ENCODE data around the gene SCMH1. TPM values are rescaled to one million over a fixed set of nuclear protein-coding genes. Genes with fewer than 3 reads are reported as not detected.
"Not testable (repeated sequence)": the region's sequence is repeated elsewhere in the genome, so short reads cannot be mapped to it uniquely, and the experiment has no call there.

Gene SCMH1
- total RNA-seq, 1 donor from 2014 or later: 21.2 TPM

- intact Hi-C loops (cut with micrococcal nuclease): not testable (repeated sequence)
Measured at GRCh38 chr1:41251120-41251519, 9.0 kb upstream of the SCMH1 start.

- intact Hi-C loops (cut with micrococcal nuclease): no loop called here
Measured at GRCh38 chr1:41249319-41249718, 7.2 kb upstream of the SCMH1 start.

GRCh38 chr1:41246568-41246967 lies 4.5 kb upstream of the SCMH1 start:
- intact Hi-C loops (cut with micrococcal nuclease): no loop called here

DNA sequence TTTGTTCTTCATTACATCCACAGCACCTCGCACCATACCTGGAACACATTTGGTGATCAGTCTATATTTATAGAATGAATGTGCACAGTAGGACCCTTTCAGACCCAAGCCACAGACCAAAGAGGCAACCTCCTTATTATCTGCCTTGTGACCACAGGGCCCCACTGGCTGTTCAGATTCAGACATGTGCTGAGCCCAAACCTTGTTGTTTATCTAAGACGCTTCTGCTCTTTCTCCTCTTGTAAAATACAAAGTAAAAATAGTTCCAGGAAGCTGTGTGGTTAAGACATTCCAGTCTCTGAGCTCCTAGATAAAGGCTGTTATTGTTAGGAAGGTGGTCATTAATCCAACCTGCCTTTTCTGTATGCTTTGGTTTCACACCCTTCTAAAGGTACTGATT lies 3.6 kb upstream of the SCMH1 start:
- intact Hi-C loops (cut with micrococcal nuclease): no loop called here

GRCh38 chr1:41243079-41243385 lies 926 bp upstream of the SCMH1 start:
- intact Hi-C loops (cut with micrococcal nuclease): loop anchor here (5.0 kb wide), 2 partner anchors 119 to 241 kb away; partner anchors contain the start of gene FOXO6

GRCh38 chr1:41242342-41243078 lies 404 bp upstream of the SCMH1 start:
- intact Hi-C loops (cut with micrococcal nuclease): loop anchor here (5.0 kb wide), 2 partner anchors 120 to 240 kb away; partner anchors contain the start of gene FOXO6

GRCh38 chr1:41241354-41241748 lies 755 bp downstream of the SCMH1 start:
- intact Hi-C loops (cut with micrococcal nuclease): loop anchor here (5.0 kb wide), 2 partner anchors 121 to 239 kb away; partner anchors contain the start of gene FOXO6

GRCh38 chr1:41240781-41241353 lies 1.2 kb downstream of the SCMH1 start:
- intact Hi-C loops (cut with micrococcal nuclease): loop anchor here (5.0 kb wide), 2 partner anchors 121 to 239 kb away; partner anchors contain the start of gene FOXO6

DNA sequence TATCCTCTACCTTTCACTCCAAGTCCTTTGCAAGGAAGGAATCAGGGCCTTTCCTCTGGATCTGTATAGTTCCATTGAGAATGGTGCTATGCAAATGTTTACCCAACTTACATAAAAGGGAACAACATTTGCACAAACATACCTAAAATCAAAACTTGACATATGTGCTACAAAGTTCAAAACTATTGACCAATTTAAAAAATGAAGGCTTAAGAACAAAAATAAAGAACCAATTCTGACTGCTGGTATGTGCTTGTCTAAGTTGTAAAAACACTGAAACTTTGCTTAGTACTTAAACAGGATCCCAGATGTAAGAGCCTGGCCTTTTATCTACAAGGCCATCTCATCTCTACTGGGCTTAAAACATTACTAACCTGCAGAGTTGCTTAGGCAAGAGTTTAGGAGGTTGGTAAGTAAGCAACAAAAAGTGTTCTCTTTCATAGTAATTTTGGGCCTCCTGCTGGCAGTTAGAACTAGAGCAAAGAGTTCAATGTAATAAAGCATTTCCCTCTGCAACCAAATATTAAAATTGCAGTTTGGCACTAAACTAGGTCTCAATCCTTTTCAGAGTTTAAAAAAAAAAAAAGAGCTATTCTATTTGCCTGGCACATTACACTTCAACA lies 2.0 kb downstream of the SCMH1 start:
- intact Hi-C loops (cut with micrococcal nuclease): loop anchor here (5.0 kb wide), 2 partner anchors 122 to 238 kb away; partner anchors contain the start of gene FOXO6

GRCh38 chr1:41238311-41238988 lies 3.7 kb downstream of the SCMH1 start:
- intact Hi-C loops (cut with micrococcal nuclease): no loop called here

DNA sequence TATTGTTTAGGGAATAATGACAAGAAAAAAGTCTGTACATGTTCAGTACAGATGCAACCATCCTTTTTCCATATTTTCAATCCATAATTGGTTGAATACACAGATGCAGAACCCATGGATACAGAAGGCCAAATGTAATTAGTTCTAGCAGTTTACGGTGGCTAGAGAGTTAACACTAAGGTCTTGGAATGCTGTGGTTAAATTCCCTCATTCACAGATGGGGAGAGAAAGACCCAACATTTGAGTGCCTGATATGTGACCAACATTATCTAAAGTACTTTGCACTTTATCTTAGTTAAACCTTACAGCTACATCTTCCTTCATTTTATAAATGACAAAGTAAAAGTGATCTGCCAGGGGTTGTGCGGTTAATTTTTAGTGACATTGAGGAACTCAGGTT lies 5.3 kb downstream of the SCMH1 start:
- intact Hi-C loops (cut with micrococcal nuclease): no loop called here

- intact Hi-C loops (cut with micrococcal nuclease): no loop called here
Measured at GRCh38 chr1:41235893-41236292, 6.2 kb downstream of the SCMH1 start.

DNA sequence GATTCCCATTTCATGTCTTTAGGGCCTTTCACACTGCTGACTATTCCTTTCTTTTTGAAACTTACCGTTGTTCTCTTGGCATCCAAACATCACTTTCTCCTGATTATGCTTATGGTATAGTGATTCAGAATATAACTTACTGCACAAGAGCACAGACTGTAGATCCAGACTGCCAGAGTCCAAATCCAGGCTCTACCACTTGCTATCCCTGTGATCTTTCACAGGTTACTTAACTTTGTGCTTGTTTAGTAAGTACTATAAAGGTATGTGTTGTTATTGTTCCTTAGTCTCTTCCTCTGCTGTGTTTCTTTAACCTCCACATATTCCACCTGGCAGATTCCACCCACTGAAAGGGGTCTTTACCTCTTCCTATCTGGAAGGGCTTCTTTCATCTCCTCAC lies 8.4 kb downstream of the SCMH1 start:
- intact Hi-C loops (cut with micrococcal nuclease): no loop called here

GRCh38 chr1:41232305-41232704 lies 9.8 kb downstream of the SCMH1 start:
- intact Hi-C loops (cut with micrococcal nuclease): no loop called here

GRCh38 chr1:41230656-41231055 lies 11.4 kb downstream of the SCMH1 start:
- intact Hi-C loops (cut with micrococcal nuclease): no loop called here

DNA sequence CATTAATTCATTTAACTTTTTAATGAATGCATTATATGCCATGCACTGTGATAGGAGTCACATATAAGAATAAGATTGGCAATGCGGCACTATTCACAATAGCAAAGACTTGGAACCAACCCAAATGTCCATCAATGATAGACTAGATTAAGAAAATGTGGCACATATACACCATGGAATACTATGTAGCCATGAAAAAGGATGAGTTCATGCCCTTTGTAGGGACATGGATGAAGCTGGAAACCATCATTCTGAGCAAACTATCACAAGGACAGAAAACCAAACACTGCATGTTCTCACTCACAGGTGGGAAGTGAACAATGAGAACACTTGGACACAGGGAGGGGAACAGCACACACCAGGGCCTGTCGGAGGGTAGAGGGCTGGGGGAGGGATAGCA lies 12.9 kb downstream of the SCMH1 start:
- intact Hi-C loops (cut with micrococcal nuclease): not testable (repeated sequence)

DNA sequence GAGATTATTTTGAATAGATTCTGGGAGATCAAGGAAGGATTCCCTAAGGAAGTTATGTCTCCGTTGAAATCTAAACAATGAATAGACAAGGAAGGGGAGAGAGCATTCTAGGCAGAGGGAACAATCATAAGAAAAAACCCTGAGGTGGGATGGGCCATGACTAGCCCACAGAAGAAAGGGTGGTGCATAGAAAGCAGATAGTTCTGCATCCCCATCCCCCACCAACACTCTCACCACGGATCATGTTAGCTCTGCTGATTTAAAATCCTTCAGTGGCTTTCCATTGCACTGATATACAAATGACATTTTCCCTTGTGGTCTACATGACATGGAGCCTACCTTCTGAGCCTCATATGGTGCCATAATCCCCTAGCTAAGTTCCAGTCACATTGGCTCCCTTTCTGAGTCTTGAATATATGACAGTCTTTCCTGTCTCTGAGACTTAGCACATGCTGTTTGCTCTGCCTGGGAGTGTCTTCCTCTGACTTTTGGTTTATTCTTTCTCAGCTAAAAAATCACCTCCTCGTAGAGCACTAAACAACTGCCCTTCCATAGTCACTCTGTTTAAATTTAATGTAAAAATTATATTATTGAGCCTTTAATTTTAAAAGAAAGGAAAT lies 15.2 kb downstream of the SCMH1 start:
- intact Hi-C loops (cut with micrococcal nuclease): no loop called here

- intact Hi-C loops (cut with micrococcal nuclease): no loop called here
Measured at GRCh38 chr1:41225495-41225894, 16.6 kb downstream of the SCMH1 start.

DNA sequence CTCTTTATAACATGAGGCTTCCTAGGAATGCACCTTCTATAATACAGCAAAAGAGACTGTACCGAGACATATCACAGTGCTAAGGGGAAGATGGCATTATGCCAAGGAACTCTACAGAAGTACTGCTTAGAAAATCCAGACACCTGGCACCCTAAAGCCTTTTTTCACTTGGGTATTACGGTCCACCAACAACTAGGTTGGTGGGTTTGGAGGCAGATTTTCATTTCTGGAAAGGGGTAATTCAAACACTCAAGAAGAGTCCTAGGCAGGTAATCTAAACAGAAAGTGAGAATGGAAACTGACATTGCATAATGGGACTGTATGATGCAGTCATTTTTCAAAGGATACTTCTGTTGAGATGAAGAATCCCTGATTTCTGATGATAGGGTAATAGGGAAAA lies 19.6 kb downstream of the SCMH1 start:
- intact Hi-C loops (cut with micrococcal nuclease): no loop called here

GRCh38 chr1:41221995-41222394 lies 20.1 kb downstream of the SCMH1 start:
- intact Hi-C loops (cut with micrococcal nuclease): no loop called here

GRCh38 chr1:41218152-41218551 lies 24.0 kb downstream of the SCMH1 start:
- intact Hi-C loops (cut with micrococcal nuclease): no loop called here

DNA sequence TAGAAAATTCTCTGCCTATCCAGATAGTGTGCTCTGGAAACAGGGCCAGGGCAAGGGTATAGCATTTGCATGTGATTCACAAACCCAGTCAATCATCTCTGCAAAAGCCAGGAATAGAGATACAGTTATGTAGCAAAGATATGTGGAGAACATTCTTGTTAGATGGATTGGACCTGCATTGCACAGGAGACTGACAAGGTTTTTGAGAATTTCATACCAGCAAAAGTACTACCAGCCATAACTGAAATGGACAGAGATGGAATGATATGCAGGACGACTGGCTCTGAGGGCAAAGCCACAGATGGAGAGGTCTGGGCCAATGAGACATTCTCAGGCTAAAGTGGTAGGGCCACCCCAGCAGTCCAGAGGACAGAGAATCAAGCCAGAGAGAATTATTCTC lies 24.7 kb downstream of the SCMH1 start:
- intact Hi-C loops (cut with micrococcal nuclease): no loop called here
